HS-5 (cell line): Measurements from ENCODE around the gene IGF2.

Experiments
- DNase-seq: peaks from one replicate; pipeline ENCODE4 v3.0.0-alpha.2; 2012; ENCODE audit warnings: low read depth

IGF2 gene

DNA sequence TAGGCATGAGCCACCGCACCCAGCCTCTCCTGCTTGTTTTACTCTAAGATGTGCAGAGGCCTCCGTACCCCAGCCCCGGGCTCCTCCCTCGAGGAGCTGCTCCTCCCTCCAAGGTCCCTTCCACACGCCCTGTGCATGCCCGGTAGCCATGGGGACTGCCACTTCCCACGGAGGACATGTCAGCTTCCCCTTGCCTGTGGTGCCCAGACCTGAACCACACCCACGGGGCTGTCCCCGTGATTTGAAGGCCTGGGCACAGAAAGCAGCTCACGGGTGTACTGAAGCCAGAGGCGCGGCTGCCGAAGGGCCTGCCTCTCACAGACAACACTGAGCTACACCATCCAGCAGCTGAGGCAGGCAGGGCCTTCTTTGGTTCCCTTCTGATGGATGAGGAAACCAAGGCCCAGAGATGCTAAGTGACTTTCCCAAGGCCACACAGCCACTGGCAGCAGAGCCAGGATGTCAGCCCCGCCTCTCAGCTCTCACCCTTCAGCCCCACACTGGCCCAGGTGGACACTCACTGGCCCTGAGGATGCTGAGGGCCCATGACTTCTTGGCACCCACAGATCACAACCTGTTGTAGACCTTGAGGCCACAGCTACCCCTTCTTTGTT, 14.5 kb upstream of the IGF2 start:
- DNase-seq = no peak

DNA sequence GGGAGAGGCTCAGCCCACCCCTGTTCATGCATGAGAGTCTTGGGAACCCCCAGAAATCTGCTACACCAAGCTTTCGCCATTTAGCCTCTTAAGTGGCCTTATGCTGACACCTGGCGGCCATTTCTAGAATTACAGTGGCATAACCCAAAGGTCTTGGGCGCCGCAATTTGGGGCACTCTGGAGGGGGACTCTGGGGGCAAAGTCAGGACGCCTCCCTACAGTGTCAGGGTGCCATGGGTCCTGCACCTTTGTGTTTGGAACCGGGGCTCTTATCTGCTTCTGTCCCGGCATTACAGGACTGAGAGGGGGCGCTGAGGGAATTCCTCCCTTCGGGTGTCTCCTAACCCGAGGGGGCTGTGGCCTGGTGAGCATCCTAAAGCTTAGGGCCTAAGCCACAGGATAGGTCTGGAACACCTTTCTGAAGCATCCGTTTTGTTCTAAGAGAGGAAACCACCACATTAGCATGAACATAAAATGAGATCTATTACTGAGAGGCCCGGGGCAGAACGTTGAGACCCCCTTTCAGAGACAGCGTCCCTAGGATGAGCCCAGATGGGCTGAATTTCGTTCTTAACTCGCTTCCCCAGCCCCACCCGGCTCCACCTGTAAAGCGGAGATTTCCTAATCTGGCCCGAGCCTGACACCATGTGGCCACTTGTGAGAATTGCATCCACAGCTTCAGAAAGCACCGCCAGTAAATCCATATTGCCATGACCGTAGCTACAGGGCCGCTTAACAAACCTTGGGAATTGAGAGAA, 12.5 kb upstream of the IGF2 start:
- no peak for DNase-seq

DNA sequence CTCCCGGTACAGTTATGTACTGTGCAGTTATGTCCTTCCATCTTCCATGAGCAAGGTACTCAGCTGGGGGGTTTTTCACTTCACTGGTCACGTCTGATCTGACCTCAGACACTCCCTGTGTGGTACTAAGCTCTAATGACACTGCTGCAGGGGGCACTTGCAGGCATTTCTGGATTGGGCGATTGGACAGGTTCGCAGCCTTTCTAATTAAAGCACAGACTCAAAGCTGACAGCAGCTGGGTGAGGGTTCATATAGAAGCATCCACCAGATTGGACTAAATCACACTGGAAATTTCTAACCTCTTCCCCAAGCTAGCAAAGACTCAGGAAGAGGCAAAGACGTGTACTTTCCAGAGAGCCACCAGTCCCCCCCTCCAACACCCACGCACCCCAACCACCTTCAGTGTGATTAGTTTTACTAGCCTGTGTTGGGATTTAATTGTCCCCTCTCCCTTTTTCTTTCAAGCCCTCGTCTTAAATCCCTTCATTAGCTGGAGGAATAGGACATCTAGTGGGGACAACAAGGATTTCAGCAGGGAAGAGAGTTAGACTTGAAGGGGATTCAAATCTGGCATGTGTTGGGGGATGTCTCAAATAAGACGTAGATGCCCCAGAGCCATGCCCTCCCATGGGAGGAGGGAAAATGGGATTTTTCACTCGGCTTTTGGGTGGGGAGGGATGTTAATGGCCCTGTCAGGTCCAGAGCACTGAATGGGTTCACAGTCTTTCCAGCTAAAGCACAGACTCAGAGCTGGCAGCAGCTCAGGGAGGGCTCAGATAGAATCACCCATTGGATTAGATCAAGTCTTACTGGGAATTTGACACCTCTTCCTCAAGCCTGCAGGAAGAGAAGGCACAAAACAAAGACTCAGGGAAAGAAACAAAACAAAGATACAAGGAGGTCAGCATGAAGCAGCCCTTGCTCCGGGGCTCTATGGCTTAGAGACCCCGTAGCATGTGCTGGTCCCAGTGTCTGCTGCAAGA, 11.0 kb upstream of the IGF2 start:
- peak; percentile 10 for DNase-seq

DNA sequence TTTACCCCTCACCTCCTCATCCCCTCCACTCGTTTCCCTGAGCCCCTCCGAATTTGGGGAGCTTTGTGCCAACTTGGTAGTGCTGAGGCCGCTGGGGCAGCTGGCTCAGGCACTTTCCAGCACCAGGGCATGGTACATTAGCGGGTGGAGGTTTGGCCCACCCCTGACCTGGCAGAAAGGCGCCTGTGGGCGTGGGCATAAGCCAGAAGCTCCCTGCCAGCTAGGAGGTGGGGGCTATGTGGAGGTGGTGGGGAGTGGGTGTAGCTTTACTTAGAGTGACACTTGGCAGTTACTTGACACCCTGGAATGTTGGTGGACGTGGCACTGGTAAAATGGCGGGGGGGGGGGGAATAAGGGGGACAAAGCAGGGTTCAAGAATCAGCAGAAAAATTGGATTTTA, 10.3 kb upstream of the IGF2 start:
- DNase-seq = no peak

DNA sequence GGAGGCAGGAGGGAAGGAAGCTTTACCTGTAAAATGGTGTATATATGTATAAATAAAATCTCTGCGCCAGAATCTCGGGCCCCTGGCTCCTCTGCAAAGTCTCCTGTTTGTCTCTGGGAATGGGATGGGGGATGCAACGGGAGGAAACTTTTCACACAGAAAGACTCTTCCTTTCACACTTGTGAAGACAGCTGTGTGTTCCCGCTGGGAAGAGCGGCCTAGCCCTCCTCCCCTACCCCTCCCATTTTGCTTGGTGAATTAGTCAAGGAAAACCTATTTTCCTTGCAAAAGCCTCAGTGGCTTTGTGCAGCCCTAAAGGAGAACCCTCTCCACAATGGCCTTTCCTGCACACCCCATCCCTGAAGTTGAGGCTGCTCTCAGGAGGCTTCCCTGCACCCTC, 9.4 kb upstream of the IGF2 start:
- DNase-seq = no peak

DNA sequence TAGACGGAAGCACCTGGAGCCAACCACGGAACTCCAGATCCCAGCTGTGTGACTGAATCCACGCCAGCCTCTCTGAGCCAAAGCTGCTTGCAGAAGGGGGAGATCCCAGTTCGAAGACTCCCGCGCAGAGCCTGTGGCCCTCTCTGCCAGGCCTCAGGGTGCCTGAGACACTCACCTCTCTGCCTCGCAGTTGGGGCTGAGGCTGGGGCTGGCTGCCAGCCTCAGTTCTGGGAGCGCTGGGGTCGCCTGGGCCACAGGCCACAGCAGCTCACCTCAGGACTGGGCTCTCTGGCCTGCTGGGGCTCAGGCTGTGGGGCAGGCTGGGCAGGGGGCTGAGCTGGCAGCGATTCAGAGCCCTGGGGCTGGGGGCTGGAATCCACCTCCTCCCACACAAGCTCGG, 8.2 kb upstream of the IGF2 start:
- no peak for DNase-seq

DNA sequence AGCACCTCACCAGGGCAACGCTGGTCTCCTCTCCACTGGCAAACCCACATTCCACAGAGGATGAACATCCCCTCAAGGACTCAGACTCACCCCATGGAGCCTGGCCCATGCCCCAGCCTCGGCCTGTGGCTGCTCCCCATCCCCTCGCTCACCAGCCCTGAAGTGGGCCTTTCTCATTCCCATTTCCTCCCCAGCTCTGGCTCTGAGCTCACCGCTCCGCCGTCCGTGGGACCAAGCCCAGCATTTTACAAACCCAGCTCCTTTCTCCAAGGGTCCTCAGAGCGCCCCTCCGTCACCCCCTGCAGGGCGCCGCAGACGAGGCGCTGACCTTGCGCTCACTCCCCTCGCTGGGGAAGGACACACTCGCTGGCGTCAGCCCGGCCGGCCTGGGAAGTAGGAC, 6.9 kb upstream of the IGF2 start:
- no peak for DNase-seq

DNA sequence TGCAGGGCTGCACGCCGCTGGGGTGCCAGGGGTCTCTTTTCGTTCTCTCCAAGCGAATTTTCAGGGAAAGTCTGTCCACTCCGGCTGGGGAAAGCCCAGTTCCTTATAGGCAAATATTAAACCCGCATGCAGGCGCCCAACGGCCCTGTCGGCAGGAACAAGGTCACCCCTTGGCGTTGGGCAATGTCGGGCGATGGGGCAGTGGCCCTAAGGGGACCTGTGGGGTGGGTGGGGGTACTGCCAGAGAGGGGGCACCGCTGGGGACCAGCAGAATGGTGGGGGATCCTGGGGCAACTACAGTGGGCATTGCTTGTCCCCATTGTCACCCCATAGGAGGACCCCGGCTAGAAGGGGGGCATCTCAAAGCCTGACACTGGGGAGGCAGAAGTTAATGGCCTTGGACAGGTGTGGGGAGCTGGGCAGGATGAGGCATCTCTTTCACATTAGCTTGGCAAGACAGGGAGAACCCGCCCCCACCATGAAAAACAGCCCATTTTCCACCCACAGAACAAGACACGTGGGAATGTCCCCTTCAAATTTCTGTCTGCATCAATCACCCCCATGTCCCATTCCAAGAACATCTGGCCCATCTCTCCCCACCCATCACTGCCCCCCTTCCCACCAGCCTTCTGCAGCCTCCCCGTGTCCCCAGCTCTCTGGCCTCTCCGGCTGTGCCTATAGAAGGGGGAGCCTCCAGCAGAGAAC, 5.5 kb upstream of the IGF2 start:
- no peak for DNase-seq

DNA sequence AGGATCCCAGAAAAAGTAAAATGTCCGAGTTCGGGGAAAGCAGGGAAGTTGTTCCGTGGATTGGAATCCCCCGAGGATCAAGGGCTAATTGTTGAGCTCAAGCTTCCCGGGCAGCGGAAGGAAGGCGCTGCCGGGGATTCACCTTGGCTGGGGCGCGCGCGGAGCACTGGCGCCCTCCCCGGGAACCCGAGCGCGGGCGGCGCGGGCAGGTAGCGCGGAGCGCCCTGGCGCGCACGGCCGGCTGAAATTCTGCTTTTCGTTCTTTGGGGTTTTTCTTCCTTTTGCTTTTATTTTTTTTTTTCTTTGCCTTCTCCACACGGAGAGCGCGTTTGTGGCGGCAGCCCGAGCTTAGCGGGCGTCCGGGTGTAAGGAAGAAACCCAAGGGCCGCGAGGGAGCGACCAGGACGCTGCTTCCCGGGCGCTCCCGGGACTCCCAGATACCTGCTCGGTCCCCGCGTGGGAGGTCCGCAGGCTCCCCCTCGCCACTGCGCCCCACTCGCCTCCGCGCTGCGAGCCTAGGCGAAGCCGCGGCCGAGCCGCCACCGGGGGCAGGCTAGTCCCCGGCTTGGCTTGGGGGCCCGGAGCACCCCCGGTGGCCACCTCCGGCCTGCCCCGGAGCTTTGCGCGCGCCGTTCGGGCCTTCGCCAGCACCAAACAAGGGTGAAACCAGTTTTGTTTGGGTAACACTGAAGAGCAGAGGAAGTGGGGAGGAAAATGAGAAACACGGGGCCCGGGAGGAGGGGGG, 4.8 kb upstream of the IGF2 start:
- no peak for DNase-seq

DNA sequence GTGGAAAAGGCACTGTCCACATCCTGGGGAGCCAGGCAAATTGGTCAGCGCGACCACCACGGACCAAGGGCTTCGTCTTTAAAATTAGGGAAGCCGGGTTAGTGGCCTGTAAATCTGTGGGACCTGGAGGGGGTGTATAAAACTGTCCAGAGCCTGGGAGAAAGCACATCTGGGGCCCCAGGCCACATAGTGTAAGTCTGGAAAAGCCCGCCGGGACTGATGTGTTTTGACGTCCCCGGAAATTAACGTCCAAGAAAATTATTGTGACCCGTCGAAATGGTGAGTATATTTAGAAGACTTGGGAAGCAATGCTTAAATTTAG, 4.2 kb upstream of the IGF2 start:
- no peak for DNase-seq

DNA sequence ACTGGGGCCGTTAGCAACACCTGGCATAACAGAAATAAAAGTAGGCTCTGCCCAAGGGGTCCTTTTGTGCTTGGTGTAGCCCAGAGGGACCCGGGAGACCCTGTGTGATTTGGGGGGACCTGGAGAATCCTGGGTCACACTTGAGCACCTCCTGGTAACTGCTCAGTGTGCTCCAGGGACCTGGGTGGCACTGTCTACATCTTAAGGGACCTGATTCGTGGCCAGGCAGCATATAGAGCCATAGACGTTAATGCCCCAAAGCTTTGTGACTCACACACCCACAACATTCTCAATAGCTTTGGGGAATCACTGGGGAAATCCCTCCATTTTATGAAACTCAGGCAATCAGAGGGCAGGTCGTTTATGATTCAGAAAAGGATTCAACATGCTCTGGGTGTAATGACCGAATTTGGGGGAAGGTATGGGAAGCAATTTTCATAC, 3.6 kb upstream of the IGF2 start:
- peak; percentile 28 for DNase-seq

DNA sequence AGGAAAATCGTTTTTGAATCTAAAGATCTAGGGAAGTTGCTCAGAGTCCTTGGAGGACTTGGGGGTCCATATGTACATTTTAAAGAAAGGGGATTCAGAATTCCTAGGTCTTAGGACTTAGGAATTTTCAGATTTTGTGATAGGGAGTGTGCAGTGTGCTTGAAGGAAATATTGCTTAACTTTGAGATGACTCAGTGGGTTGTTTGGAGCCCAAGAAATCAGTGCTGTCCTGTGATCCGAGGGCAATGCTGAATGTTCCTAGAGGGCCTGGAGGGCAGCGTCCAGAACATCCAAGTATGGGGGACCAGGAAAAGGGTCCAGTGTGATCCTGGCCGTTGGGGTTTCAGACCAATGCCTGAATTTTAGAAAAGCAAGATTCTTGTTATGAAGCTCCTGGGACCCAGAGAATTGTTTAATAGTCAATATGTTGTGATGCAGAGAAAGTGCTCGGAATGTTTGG, 3.1 kb upstream of the IGF2 start:
- peak; percentile 22 for DNase-seq

DNA sequence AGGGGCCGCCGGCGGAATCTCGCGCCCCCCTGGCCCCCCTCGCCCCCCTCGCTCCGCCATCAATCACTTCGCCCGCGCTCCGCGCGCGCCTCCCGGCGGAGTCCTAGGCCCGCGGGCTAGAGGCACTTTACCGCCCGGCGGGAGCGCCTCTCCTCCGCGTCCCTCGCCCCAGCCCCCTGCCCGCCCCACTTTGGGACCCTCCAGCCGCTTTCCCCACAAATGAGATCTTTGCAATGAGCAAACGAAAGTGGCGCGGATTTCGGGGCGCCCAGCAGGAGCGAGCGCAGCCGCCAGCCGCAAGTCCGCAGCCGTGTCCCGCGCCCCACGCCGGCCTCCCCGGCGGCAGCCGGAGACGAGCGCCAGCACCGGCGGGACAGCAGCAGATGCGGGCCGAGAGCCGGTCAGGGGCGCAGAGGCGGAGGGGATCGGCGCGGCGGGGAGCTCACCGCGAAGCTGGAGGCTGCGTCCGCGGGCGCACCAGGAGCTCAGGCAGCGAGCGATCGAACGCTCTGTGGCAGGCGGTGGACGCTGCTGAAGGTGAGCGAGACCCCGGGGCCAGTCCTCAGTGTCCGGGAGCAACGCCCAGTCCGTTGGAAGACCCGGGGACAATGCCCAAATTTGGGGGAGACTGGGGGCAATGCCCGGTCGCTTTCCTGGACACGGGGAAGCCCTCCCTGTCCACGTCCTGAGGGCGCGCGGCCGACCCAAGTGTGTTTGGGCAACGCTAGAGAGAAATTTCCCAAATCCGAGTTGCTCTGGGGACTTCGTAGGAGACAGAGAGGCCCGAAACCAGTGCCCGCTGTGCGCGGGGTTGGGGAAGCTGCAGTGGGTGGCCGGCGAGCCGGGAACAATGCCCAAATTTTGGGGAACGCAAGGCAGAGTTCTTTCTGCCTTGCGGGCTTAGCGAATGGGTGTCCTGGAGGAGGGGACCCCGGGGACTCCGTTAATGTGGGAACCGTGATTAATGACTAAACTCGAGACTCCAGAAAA, 1.5 kb upstream of the IGF2 start:
- DNase-seq = no peak

DNA sequence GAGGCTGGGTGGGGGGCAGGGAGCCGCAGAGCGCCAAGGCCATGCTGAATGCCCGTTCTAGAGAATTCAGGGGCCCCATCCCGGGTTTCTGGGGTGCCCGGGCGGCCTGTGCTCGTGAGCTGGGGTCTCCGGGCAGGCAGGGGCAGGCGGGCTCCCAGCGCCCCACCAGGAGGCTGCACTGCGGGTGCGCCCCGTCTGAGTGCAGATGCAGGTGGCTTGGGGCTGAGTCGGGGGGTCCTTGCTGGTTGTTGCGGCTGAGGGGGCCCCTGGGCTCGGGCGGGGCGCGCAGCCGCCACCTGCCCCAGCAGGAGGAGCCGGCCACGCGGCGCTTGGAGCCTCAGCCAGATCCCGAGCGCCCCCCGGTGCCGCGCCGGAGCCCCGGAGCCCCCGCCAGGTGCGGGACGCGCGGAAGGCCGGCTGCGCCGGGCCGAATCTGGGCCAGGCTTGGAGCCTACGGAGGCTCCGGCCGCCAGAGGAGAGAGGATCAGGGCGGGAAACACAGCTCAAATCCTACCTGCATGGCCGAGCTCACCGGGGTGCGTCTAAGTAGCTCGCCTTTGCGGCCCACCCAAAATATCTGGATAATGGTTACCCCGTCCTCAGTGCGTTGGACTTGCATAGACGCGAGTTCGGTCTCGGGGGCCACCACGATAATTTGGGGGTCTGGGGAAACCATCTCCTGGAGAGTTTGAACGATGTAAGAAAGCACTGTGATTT, 590 bp upstream of the IGF2 start:
- DNase-seq = no peak

DNA sequence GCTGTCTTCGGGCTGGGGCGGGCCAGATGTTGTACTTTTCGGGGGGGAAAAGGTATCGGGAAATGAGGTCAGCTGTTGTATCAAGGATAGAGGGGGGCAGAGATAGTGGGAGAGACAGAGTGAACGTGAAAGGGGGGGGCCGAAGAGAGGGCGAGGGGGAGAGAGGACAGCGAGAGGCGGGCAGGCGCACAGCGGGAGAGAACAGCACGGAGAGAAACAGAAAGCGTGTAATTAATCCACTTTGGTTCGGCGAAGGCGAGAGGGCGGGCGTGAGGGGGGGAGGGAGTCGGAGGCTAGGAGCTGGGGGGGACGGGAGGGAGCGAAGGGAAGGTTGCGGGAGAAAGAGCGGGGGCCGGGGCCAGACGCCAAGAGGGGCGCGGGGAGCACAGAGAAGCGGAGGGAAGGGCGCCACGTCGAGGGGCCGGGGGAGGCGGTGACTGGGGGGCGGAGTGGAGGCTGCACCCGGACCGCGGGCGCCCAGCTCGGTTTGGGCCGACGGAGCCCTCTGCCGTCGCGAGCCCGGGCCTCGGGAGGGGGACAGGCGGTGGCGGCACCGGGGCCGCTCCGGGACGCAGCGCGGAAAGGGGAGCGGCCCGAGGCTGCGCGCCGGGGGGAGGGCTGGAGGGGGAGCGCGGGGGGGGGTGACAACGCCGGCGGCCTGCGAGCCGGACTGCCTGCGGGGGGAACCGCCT, 612 bp downstream of the IGF2 start:
- no peak for DNase-seq

DNA sequence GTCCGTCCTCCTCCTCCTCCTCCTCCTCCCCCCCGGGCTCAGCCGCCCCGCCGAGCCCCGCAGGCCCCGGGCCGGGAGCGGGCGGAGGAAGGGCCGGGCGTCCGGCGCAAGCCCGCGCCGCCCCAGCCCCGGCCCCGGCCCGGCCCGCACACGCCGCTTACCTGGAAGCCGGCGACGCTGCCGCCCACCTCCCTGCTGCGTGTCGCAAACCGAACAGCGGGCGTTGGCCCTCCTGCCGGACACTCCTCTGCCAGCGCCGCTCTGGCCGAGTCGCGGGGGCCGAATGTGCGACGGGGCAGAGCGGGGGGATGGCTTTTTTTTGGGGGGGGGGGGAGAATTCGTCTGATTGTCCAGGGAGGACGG, 1.1 kb downstream of the IGF2 start:
- DNase-seq = no peak

DNA sequence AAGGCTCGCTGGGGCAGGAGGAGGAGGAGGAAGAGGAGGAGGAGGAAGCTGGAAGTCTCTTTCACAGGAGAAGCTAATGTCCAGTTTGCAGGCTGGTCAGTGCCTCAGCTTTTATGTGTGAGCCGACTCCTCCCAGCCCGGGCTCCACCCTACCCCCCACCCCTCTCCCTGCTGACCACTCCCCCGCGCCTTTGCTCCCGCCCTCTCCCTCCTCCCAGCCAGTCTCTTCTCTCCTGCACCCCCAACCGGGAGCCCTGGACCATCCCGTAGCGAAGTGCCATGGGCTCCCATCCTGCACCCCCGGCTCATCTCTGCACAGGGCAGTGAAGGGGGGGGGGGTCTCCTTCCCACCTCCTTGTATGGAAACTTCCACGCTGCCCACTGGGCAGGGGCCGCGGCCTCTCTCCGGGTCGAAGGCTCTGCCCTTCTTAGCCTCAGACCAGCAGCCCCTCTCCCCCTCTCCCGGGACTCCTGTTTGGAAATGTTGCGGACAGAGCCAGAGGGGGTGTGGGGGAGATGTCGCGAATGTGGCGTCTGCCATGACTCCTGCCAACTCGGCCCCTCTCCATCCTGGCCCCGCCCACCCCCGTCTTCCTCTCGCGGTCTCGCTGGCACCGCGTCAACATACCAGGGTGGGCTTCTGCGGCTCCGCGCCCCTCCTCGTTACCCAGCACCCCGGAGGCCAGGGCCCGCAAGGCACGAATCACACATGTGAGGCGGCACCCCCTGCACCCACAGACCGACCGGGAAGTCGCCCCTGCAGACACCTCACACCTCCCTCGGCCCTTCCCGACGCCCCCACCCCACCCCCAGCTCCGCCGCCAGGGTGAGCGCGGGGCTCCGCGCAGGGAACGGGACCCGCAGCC, 1.8 kb downstream of the IGF2 start:
- DNase-seq = no peak

DNA sequence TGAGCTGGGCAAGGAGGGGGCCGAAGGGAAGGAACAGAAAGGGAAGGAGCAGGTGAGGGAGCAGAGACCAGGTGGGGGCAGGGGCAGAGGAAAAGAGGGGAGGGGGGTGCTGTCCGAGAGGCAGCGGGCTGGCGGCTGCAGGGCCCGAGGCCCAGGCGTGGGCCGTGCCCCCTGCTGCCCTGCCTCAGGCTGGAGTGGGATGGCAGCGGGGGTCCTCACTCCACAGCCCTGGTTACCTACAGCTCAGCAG, 2.3 kb downstream of the IGF2 start:
- DNase-seq = no peak
